GM04504 (cell line): ENCODE results near the gene TAOK1.

Source experiments
- DNase-seq: peaks from one replicate; pipeline ENCODE4 v3.0.0-alpha.2; 2012; ENCODE audit warnings: low read depth

The TAOK1 gene

GRCh38 chr17:29595943-29596774 is 206.0 kb downstream of the TAOK1 start:
- no peak for DNase-seq

DNA sequence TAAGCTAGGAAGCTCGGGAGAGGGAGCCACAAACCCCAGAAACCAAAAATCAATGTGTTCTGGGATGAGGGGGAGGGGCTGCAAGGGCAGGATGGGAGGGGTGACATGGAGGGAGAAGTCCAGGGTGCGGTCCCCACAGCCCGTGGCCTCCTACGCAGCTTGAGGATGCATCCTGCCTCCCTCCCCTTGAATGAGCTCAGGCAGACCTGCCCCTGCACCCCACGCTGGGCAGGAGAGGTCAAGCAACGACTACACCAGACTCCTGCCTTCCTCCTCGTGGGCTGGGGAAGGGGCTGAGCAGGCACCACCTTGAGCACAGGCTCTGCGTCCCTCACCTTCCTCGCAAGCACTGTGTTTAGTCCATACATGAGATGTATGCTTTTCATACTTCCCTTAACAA is 206.6 kb downstream of the TAOK1 start:
- DNase-seq, result no peak

DNA sequence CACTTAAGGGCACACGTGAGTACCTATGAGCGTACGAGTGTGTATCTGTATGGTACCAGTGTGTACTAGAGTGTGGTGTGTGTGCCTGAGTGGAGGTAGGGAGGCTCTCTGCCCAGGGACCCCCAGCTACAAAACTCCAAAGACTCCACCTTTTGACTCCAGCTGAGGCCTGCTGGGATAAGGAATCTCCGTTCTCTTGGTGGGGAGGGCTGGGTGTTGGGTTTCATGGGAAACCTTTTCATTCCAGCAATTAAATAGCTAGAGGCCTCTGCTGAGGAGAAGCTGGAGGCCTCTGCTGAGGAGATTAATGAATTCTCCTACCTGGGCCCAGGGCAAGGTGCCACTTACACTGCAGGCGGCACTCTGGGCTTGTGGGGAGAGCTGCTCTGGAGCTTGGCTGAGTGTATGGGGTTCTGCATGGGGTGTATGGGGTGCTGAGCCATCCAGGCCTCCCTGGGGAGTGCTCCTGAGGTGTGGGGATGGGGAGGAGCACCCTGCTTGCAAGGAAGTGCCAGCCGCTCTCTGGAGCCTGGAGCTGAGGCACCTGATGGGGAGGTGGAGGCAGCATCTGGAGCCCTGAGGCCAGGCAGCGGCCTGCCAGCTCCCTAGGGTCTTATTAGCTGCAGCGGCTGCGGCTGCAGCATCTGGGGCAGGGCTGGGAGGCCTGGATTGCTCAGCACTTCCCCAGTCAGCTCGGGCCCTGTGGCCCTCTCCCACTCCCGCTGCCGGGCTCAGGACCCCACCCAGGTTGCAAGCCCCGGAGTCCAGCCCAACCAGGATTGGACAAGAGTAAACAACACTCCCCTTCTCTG is 207.4 kb downstream of the TAOK1 start:
- DNase-seq, result no peak
